ENCODE data around the gene RIN1. TPM values are rescaled to one million over a fixed set of nuclear protein-coding genes. Genes with fewer than 3 reads are reported as not detected.
A peak's percentile ranks its signal among the peaks of the same experiment; 100 is the strongest.

The RIN1 gene

GRCh38 chr11:66283461-66284105 is 52.7 kb downstream of the RIN1 start:
- H3K36me3 ChIP-seq (ENCODE audit: control insufficient read depth in 1 of 2, insufficient read depth in 2 of 2, low read depth in 1 of 2, low read length in 2 of 2), result peaks cover 36 to 51% of the 10 kb centered on the region in 2 experiments
- H2BK120ac ChIP-seq (ENCODE audit: low read depth, low read length), result no peak overlapping the region
- DNase-seq, result no peak
- no peak overlapping the region for H3K9ac ChIP-seq (ENCODE audit: low read length)
- H3K4me3 ChIP-seq (ENCODE audit: insufficient read depth in 1 of 2, low read depth in 1 of 2, low read length in 2 of 2), result no peak overlapping the region
- peaks cover 28% of the 10 kb centered on the region for H3K79me1 ChIP-seq (replicated peaks; ENCODE audit: low read length, poor library complexity, severe bottlenecking)
- H2AK5ac ChIP-seq (ENCODE audit: low read length, severe bottlenecking), result no peak overlapping the region
- no peak overlapping the region for H2BK5ac ChIP-seq (ENCODE audit: low read depth, low read length, poor library complexity, severe bottlenecking)
- 92% methylated on average over 12 of the region's 14 CpGs for WGBS
- H3K9me3 ChIP-seq (ENCODE audit: control insufficient read depth, low read length), result no peaks in the 10 kb centered on the region
- no peak overlapping the region for H2BK12ac ChIP-seq (ENCODE audit: low read length in 2 of 2)
- no peak overlapping the region for H3K4ac ChIP-seq (ENCODE audit: low read depth in 1 of 2, low read length in 2 of 2)
- no peak overlapping the region for H3K23ac ChIP-seq (ENCODE audit: low read length in 2 of 2)
- no peak overlapping the region for H3K4me2 ChIP-seq (ENCODE audit: low read length, poor library complexity, severe bottlenecking)
- no peak overlapping the region for H2BK15ac ChIP-seq (ENCODE audit: low read depth, poor library complexity, severe bottlenecking)
- H3K27me3 ChIP-seq (ENCODE audit: control insufficient read depth in 1 of 2, insufficient read depth in 1 of 2, low read length in 2 of 2), result peaks cover 7 to 13% of the 10 kb centered on the region in 2 experiments
- no peak overlapping the region for H4K8ac ChIP-seq (ENCODE audit: low read length)
- H3K14ac ChIP-seq (ENCODE audit: low read length in 2 of 2), result no peak overlapping the region
- no peak overlapping the region for H2AFZ ChIP-seq (ENCODE audit: low read depth, low read length)
- H3K18ac ChIP-seq (ENCODE audit: low read depth in 1 of 2, low read length in 2 of 2), result no peak overlapping the region
- no peak overlapping the region for H4K91ac ChIP-seq (ENCODE audit: low read length)
- peaks cover 40% of the 10 kb centered on the region for H3K4me1 ChIP-seq (ENCODE audit: control insufficient read depth, insufficient read depth, low read depth, low read length)
- no peak overlapping the region for H3K27ac ChIP-seq (ENCODE audit: low read length, poor library complexity, severe bottlenecking)

DNA sequence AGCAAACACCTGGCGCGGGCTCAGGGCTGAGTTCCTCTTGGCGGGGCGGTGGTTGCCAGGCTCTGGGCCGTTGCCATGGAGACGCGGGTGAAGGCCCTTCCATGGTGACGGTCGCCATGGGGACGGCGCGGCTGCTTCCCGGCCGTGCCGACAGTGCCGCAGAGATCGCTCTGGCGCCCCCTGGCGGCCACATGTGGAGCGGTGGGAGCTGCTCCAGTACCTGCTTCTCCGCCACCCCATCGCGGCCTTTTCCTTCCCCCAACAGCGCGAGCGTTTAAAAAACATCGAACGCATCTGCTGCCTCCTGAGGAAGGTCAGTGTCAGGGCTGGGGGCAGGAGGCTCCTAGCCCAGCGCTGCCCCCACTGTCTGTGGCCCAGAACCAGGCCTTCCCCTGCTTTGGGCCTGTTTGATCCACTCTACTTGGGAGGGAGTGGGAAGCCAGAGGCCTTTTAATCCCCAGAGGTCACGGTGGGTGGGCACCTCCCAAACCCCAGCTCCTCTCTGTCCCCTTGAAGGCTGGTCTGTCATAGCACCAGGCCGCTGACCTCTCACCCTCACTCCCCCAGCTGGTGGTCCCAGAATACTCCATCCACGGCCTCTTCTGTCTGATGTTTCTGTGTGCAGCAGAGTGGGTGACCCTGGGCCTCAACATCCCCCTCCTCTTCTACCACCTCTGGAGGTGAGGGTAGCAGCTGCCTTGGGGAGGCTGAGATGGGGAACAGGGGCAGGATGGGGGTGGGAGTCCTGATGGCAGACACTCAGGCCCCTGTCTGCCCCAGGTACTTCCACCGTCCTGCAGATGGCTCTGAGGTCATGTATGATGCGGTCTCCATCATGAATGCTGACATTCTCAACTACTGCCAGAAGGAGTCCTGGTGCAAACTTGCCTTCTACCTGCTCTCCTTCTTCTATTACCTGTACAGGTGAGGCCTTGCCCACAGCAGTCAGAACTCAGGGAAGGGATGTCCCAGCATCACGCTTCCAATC is 53.5 kb downstream of the RIN1 start:
- no peak overlapping the region for H3K4me2 ChIP-seq (ENCODE audit: low read length, poor library complexity, severe bottlenecking)
- no peak overlapping the region for H2BK5ac ChIP-seq (ENCODE audit: low read depth, low read length, poor library complexity, severe bottlenecking)
- 13% methylated on average over 33 of the region's 35 CpGs for whole genome bisulfite sequencing
- H3K4ac ChIP-seq (ENCODE audit: low read depth in 1 of 2, low read length in 2 of 2), result no peak overlapping the region
- H3K79me1 ChIP-seq (replicated peaks; ENCODE audit: low read length, poor library complexity, severe bottlenecking), result peaks cover 27% of the 10 kb centered on the region
- H2BK120ac ChIP-seq (ENCODE audit: low read depth, low read length), result no peak overlapping the region
- DNase-seq, result peak; percentile 96
- H3K4me3 ChIP-seq (ENCODE audit: insufficient read depth in 1 of 2, low read depth in 1 of 2, low read length in 2 of 2), result no peak overlapping the region
- H3K23ac ChIP-seq (ENCODE audit: low read length in 2 of 2), result no peak overlapping the region
- peak overlapping the region; percentile 61 for H3K9ac ChIP-seq (ENCODE audit: low read length)
- H2AFZ ChIP-seq (ENCODE audit: low read depth, low read length), result no peak overlapping the region
- H3K14ac ChIP-seq (ENCODE audit: low read length in 2 of 2), result no peak overlapping the region
- H2BK12ac ChIP-seq (ENCODE audit: low read length in 2 of 2), result no peak overlapping the region
- H3K36me3 ChIP-seq (ENCODE audit: control insufficient read depth in 1 of 2, insufficient read depth in 2 of 2, low read depth in 1 of 2, low read length in 2 of 2), result peaks cover 36 to 48% of the 10 kb centered on the region in 2 experiments
- peaks cover 41% of the 10 kb centered on the region for H3K4me1 ChIP-seq (ENCODE audit: control insufficient read depth, insufficient read depth, low read depth, low read length)
- peaks cover 7 to 13% of the 10 kb centered on the region in 2 experiments for H3K27me3 ChIP-seq (ENCODE audit: control insufficient read depth in 1 of 2, insufficient read depth in 1 of 2, low read length in 2 of 2)
- no peaks in the 10 kb centered on the region for H3K9me3 ChIP-seq (ENCODE audit: control insufficient read depth, low read length)
- no peak overlapping the region for H3K18ac ChIP-seq (ENCODE audit: low read depth in 1 of 2, low read length in 2 of 2)
- no peak overlapping the region for H2AK5ac ChIP-seq (ENCODE audit: low read length, severe bottlenecking)
- no peak overlapping the region for H2BK15ac ChIP-seq (ENCODE audit: low read depth, poor library complexity, severe bottlenecking)
- H4K8ac ChIP-seq (ENCODE audit: low read length), result no peak overlapping the region
- H4K91ac ChIP-seq (ENCODE audit: low read length), result no peak overlapping the region
- no peak overlapping the region for H3K27ac ChIP-seq (ENCODE audit: low read length, poor library complexity, severe bottlenecking)

Small RNAs within 50 kb of the gene (small RNA-seq; reads per million reads assigned to genes)
- not detected for gene RF00017 (ENCODE audit: low read depth)

All from mesenchymal stem cell (in vitro differentiated cells and primary cell).